PFSK-1 (cell line): ENCODE results near the gene HPS4.

Source experiments
- FOXP2 ChIP-seq: optimal IDR thresholded peaks from 2 replicates; pipeline ENCODE3; 2011; ENCODE audit warnings: borderline replicate concordance, control low read depth, inconsistent platforms; ENCODE audit not compliant: insufficient read depth; ENCODE audit errors: extremely low read length, extremely low read depth
- POLR2AphosphoS5 ChIP-seq: IDR thresholded peaks from 2 replicates; pipeline ENCODE4 v1.6.1; 2012; ENCODE audit warnings: low read depth, mild to moderate bottlenecking, control low read depth, low read length, moderate library complexity
- SIN3A ChIP-seq: IDR thresholded peaks from 2 replicates; pipeline ENCODE4 v1.6.1; 2012; ENCODE audit warnings: mild to moderate bottlenecking, low read length, moderate library complexity, borderline replicate concordance; ENCODE audit not compliant: insufficient read depth
- TAF1 ChIP-seq: IDR thresholded peaks from 2 replicates; pipeline ENCODE4 v1.6.1; 2012; ENCODE audit warnings: low read length, control low read depth, borderline replicate concordance; ENCODE audit not compliant: insufficient read depth
- TF ChIP-seq, protein P1 (sequence below), 2 experiments: IDR thresholded peaks; 2 replicates each; pipeline versions ENCODE4 v1.6.1 to v1.8.0; 2011 to 2012; ENCODE audit warnings: low read depth in 2 of 2, low read length in 2 of 2, control low read depth in 1 of 2, inconsistent platforms in 1 of 2, mild to moderate bottlenecking in 1 of 2, moderate library complexity in 1 of 2; ENCODE audit not compliant: insufficient read depth in 1 of 2

GRCh38 chr22:26461188-26461810 is 22.3 kb downstream of the HPS4 start:
- TF ChIP-seq POLR2AphosphoS5 (no peak), SIN3A (no peak), TAF1 (no peak), FOXP2 (no peak)
- TF ChIP-seq, protein P1, sequence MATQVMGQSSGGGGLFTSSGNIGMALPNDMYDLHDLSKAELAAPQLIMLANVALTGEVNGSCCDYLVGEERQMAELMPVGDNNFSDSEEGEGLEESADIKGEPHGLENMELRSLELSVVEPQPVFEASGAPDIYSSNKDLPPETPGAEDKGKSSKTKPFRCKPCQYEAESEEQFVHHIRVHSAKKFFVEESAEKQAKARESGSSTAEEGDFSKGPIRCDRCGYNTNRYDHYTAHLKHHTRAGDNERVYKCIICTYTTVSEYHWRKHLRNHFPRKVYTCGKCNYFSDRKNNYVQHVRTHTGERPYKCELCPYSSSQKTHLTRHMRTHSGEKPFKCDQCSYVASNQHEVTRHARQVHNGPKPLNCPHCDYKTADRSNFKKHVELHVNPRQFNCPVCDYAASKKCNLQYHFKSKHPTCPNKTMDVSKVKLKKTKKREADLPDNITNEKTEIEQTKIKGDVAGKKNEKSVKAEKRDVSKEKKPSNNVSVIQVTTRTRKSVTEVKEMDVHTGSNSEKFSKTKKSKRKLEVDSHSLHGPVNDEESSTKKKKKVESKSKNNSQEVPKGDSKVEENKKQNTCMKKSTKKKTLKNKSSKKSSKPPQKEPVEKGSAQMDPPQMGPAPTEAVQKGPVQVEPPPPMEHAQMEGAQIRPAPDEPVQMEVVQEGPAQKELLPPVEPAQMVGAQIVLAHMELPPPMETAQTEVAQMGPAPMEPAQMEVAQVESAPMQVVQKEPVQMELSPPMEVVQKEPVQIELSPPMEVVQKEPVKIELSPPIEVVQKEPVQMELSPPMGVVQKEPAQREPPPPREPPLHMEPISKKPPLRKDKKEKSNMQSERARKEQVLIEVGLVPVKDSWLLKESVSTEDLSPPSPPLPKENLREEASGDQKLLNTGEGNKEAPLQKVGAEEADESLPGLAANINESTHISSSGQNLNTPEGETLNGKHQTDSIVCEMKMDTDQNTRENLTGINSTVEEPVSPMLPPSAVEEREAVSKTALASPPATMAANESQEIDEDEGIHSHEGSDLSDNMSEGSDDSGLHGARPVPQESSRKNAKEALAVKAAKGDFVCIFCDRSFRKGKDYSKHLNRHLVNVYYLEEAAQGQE (IDR thresholded peaks at IDR 0.05; ENCODE audit: insufficient read depth in 1 of 2, low read depth in 2 of 2, low read length in 2 of 2): no peak
